ENCODE measurements around the gene TRIO.

DNA sequence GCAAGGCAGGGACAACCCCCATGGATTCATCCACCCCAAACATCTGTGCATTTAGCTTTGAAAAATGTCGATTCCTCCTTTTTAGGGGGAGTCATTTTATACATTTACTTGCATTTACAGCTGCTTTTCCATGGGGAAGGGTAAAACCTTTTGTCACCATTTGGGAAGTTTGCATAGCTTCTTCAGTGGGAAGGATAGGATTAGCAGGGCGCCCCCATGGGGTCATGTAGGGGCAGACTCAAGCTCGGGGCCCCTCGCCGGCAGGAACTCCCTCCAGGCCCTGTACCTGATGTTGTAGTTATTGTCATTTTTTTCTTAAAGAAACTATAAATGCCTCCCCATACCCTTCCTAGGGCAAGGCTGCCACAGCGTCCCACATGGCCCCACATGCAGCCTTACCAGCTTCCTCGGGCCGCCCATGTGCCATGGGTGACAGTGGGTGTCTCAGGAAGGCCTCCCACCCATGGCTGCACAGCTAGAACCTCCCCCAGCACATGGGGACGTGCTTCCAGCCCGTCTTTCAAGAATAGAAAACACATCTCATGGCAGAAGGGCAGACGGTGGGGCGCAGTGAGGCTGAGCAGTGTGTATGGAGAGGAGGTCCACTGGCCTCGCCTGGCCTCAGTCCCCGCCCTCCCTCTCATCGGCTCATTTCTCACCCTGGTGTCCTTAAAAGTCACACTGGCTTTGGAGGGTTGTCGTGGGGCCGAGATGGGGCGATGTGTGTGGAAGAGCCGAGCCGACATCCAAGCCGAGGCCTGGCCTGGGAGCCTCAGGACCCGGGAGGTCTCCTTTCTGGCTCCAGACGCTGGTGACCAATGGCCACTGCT is 362.4 kb downstream of the TRIO start:
- TF ChIP-seq, protein P1, sequence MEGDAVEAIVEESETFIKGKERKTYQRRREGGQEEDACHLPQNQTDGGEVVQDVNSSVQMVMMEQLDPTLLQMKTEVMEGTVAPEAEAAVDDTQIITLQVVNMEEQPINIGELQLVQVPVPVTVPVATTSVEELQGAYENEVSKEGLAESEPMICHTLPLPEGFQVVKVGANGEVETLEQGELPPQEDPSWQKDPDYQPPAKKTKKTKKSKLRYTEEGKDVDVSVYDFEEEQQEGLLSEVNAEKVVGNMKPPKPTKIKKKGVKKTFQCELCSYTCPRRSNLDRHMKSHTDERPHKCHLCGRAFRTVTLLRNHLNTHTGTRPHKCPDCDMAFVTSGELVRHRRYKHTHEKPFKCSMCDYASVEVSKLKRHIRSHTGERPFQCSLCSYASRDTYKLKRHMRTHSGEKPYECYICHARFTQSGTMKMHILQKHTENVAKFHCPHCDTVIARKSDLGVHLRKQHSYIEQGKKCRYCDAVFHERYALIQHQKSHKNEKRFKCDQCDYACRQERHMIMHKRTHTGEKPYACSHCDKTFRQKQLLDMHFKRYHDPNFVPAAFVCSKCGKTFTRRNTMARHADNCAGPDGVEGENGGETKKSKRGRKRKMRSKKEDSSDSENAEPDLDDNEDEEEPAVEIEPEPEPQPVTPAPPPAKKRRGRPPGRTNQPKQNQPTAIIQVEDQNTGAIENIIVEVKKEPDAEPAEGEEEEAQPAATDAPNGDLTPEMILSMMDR (optimal IDR thresholded peaks at IDR 0.05 in 1 of 3, IDR thresholded peaks at IDR 0.05 in 1 of 3, conservative IDR thresholded peaks at IDR 0.05 in 1 of 3; ENCODE audit: extremely low read depth in 1 of 3, insufficient read depth in 2 of 3, low read length in 3 of 3): no peak
- TF ChIP-seq EZH2 (IDR thresholded peaks at IDR 0.05; ENCODE audit: low read length): no peak

Data from keratinocyte (primary cell).